Measurements from ENCODE around the gene EIPR1.
A peak's percentile ranks its signal among the peaks of the same experiment; 100 is the strongest.

Gene EIPR1

GRCh38 chr2:3303583-3304406, 73.8 kb downstream of the EIPR1 start:
- DNase-seq, result peak; percentile 75

GRCh38 chr2:3302751-3303582, 74.7 kb downstream of the EIPR1 start:
- DNase-seq, result no peak

GRCh38 chr2:3302421-3302750, 75.2 kb downstream of the EIPR1 start:
- no peak for DNase-seq

- DNase-seq, result no peak
Observed at GRCh38 chr2:3301001-3301400, 76.6 kb downstream of the EIPR1 start.

GRCh38 chr2:3300224-3300995, 77.2 kb downstream of the EIPR1 start:
- no peak for DNase-seq

GRCh38 chr2:3299703-3300102, 77.9 kb downstream of the EIPR1 start:
- no peak for DNase-seq

- no peak for DNase-seq
Observed at GRCh38 chr2:3299130-3299529, 78.5 kb downstream of the EIPR1 start.

GRCh38 chr2:3298191-3298590, 79.4 kb downstream of the EIPR1 start:
- DNase-seq, result no peak

GRCh38 chr2:3297523-3297922, 80.1 kb downstream of the EIPR1 start:
- no peak for DNase-seq

- no peak for DNase-seq
Observed at GRCh38 chr2:3296182-3296972, 81.2 kb downstream of the EIPR1 start.

GRCh38 chr2:3294493-3294892, 83.1 kb downstream of the EIPR1 start:
- no peak for DNase-seq

GRCh38 chr2:3294069-3294468, 83.5 kb downstream of the EIPR1 start:
- no peak for DNase-seq

- DNase-seq, result no peak
Observed at GRCh38 chr2:3293221-3293620, 84.4 kb downstream of the EIPR1 start.

GRCh38 chr2:3292416-3292815, 85.2 kb downstream of the EIPR1 start:
- no peak for DNase-seq

- no peak for DNase-seq
Observed at GRCh38 chr2:3291750-3292149, 85.9 kb downstream of the EIPR1 start.

GRCh38 chr2:3291113-3291512, 86.5 kb downstream of the EIPR1 start:
- no peak for DNase-seq

GRCh38 chr2:3290655-3291054, 87.0 kb downstream of the EIPR1 start:
- DNase-seq, result no peak

- no peak for DNase-seq
Observed at GRCh38 chr2:3289971-3290370, 87.6 kb downstream of the EIPR1 start.

- DNase-seq, result no peak
Observed at GRCh38 chr2:3289526-3289925, 88.1 kb downstream of the EIPR1 start.

GRCh38 chr2:3289171-3289515, 88.5 kb downstream of the EIPR1 start:
- no peak for DNase-seq

GRCh38 chr2:3288470-3289170, 89.0 kb downstream of the EIPR1 start:
- DNase-seq, result no peak

- DNase-seq, result no peak
Observed at GRCh38 chr2:3287896-3288295, 89.7 kb downstream of the EIPR1 start.

All from fibroblast of skin of abdomen (primary cell).